Measurements from ENCODE around the gene SLC5A8.

SLC5A8 gene

GRCh38 chr12:101200145-101200544 lies 9.9 kb downstream of the SLC5A8 start:
- Histone ChIP-seq H3F3A (ENCODE audit: insufficient read depth, low read length) (no peaks in the 10 kb centered on the region), H3K27me3 (ENCODE audit: insufficient read depth, low read length) (no peaks in the 10 kb centered on the region), H3K79me2 (ENCODE audit: insufficient read depth, low read length) (no peaks in the 10 kb centered on the region), H3K4me1 (ENCODE audit: insufficient read depth, low read length, severe bottlenecking) (no peaks in the 10 kb centered on the region), H3K9me3 (ENCODE audit: low read length) (no peaks in the 10 kb centered on the region), H3K36me3 (ENCODE audit: insufficient read depth, low read length) (no peaks in the 10 kb centered on the region), H3K4me3 (ENCODE audit: low read depth, low read length, poor library complexity, severe bottlenecking) (no peak overlapping the region), H4K20me1 (ENCODE audit: insufficient read depth, low read length) (no peaks in the 10 kb centered on the region), H3K9me2 (ENCODE audit: low read depth, low read length) (no peaks in the 10 kb centered on the region), H3K27ac (ENCODE audit: low read depth, low read length, poor library complexity, severe bottlenecking) (no peak overlapping the region), H2AFZ (ENCODE audit: low read length) (no peak overlapping the region), H3K9ac (ENCODE audit: low read length) (no peak overlapping the region), H3K4me2 (ENCODE audit: low read length) (no peak overlapping the region)
- TF ChIP-seq CTCF (IDR thresholded peaks at IDR 0.05; ENCODE audit: low read length): no peak
- no peak for TF ChIP-seq EZH2 (IDR thresholded peaks at IDR 0.05; ENCODE audit: borderline replicate concordance, low read length)

GRCh38 chr12:101186291-101186690 lies 23.7 kb downstream of the SLC5A8 start:
- no peak overlapping the region for H3K4me2 ChIP-seq (ENCODE audit: low read length)
- no peaks in the 10 kb centered on the region for H3K4me1 ChIP-seq (ENCODE audit: insufficient read depth, low read length, severe bottlenecking)
- H3K27me3 ChIP-seq (ENCODE audit: insufficient read depth, low read length): no peaks in the 10 kb centered on the region
- no peaks in the 10 kb centered on the region for H3K9me3 ChIP-seq (ENCODE audit: low read length)
- no peak overlapping the region for H3K4me3 ChIP-seq (ENCODE audit: low read depth, low read length, poor library complexity, severe bottlenecking)
- no peak overlapping the region for H2AFZ ChIP-seq (ENCODE audit: low read length)
- no peak overlapping the region for H3K9ac ChIP-seq (ENCODE audit: low read length)
- H4K20me1 ChIP-seq (ENCODE audit: insufficient read depth, low read length): no peaks in the 10 kb centered on the region
- H3K9me2 ChIP-seq (ENCODE audit: low read depth, low read length): no peaks in the 10 kb centered on the region
- no peaks in the 10 kb centered on the region for H3K79me2 ChIP-seq (ENCODE audit: insufficient read depth, low read length)
- H3K36me3 ChIP-seq (ENCODE audit: insufficient read depth, low read length): no peaks in the 10 kb centered on the region
- H3F3A ChIP-seq (ENCODE audit: insufficient read depth, low read length): no peaks in the 10 kb centered on the region
- no peak overlapping the region for H3K27ac ChIP-seq (ENCODE audit: low read depth, low read length, poor library complexity, severe bottlenecking)
- TF ChIP-seq EZH2 (IDR thresholded peaks at IDR 0.05; ENCODE audit: borderline replicate concordance, low read length) (no peak), CTCF (IDR thresholded peaks at IDR 0.05; ENCODE audit: low read length) (no peak)

GRCh38 chr12:101181776-101182175 lies 28.3 kb downstream of the SLC5A8 start:
- no peaks in the 10 kb centered on the region for H3K27me3 ChIP-seq (ENCODE audit: insufficient read depth, low read length)
- H3K79me2 ChIP-seq (ENCODE audit: insufficient read depth, low read length): no peaks in the 10 kb centered on the region
- H3K9me3 ChIP-seq (ENCODE audit: low read length): no peaks in the 10 kb centered on the region
- H3K27ac ChIP-seq (ENCODE audit: low read depth, low read length, poor library complexity, severe bottlenecking): no peak overlapping the region
- no peaks in the 10 kb centered on the region for H3K36me3 ChIP-seq (ENCODE audit: insufficient read depth, low read length)
- no peaks in the 10 kb centered on the region for H4K20me1 ChIP-seq (ENCODE audit: insufficient read depth, low read length)
- H2AFZ ChIP-seq (ENCODE audit: low read length): no peak overlapping the region
- H3K9me2 ChIP-seq (ENCODE audit: low read depth, low read length): no peaks in the 10 kb centered on the region
- H3K4me3 ChIP-seq (ENCODE audit: low read depth, low read length, poor library complexity, severe bottlenecking): no peak overlapping the region
- no peak overlapping the region for H3K4me2 ChIP-seq (ENCODE audit: low read length)
- H3K4me1 ChIP-seq (ENCODE audit: insufficient read depth, low read length, severe bottlenecking): no peaks in the 10 kb centered on the region
- TF ChIP-seq EZH2 (IDR thresholded peaks at IDR 0.05; ENCODE audit: borderline replicate concordance, low read length) (no peak), CTCF (IDR thresholded peaks at IDR 0.05; ENCODE audit: low read length) (no peak)
- H3K9ac ChIP-seq (ENCODE audit: low read length): no peak overlapping the region
- no peaks in the 10 kb centered on the region for H3F3A ChIP-seq (ENCODE audit: insufficient read depth, low read length)

All from OCI-LY1 (cell line).